Keratinocyte (primary cell): ENCODE measurements around the gene COX4I2.

Experiments used
- EZH2 ChIP-seq: IDR thresholded peaks from one replicate; pipeline ENCODE4 v1.6.1; 2012; ENCODE audit warnings: inconsistent platforms, mild to moderate bottlenecking, low read length, moderate library complexity
- TF ChIP-seq, protein P1 (sequence below), 3 experiments: IDR thresholded peaks in 1 of 3; conservative IDR thresholded peaks in 1 of 3; optimal IDR thresholded peaks in 1 of 3; 2 replicates in 2 of 3; 3 replicates in 1 of 3; pipeline versions ENCODE3 to v1.5.1; 2011; ENCODE audit warnings: low read length in 3 of 3, mild to moderate bottlenecking in 3 of 3, moderate library complexity in 2 of 3, control low read depth in 1 of 3, inconsistent platforms in 1 of 3; ENCODE audit not compliant: insufficient read depth in 2 of 3; ENCODE audit errors: extremely low read depth in 1 of 3

DNA sequence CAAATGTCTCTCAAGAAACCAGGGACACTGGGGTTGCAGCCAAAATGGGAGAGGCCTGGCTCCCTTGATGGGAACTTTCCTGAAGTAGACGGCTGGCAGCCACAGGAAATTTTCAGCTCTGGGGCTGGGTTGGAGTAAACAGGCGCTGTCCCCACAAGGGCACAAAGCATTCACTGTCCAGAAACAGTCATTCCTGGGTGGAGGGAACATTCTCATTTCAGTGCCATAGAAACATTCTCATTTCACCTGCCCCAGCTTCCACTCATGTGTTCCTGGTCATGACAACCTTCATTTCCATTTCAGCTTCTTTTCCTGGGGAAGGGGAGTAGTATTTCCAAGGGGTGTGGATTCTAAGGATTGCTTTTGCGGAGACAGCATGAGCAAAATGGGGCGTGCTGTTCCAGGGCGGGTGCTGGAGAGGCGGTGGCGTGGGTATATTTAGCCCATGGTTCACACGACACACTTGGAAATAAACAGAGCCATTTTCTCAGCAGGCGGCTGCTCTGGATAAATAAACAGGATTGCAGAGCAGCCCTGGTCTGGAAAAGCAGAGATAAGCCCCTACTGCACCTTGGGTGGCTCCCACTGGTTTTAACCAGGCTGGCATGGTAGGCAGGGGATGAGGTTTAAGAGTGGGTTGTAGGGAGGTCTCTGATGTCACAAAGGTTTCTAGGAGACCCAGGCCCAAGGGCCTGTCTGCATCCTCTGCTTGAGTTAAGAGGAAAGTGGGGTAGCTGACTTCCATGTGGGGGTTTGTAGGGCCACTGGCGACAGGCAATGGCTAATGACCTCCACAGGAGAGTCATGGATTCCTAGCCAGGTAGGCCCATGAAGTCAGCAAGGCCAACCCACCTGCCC lies 32.9 kb downstream of the COX4I2 start:
- TF ChIP-seq, protein P1, sequence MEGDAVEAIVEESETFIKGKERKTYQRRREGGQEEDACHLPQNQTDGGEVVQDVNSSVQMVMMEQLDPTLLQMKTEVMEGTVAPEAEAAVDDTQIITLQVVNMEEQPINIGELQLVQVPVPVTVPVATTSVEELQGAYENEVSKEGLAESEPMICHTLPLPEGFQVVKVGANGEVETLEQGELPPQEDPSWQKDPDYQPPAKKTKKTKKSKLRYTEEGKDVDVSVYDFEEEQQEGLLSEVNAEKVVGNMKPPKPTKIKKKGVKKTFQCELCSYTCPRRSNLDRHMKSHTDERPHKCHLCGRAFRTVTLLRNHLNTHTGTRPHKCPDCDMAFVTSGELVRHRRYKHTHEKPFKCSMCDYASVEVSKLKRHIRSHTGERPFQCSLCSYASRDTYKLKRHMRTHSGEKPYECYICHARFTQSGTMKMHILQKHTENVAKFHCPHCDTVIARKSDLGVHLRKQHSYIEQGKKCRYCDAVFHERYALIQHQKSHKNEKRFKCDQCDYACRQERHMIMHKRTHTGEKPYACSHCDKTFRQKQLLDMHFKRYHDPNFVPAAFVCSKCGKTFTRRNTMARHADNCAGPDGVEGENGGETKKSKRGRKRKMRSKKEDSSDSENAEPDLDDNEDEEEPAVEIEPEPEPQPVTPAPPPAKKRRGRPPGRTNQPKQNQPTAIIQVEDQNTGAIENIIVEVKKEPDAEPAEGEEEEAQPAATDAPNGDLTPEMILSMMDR (optimal IDR thresholded peaks at IDR 0.05 in 1 of 3, IDR thresholded peaks at IDR 0.05 in 1 of 3, conservative IDR thresholded peaks at IDR 0.05 in 1 of 3; ENCODE audit: extremely low read depth in 1 of 3, insufficient read depth in 2 of 3, low read length in 3 of 3): no peak
- TF ChIP-seq EZH2: no peak
